ENCODE measurements around the gene KY. TPM values are rescaled to one million over a fixed set of nuclear protein-coding genes. Genes with fewer than 3 reads are reported as not detected.

KY gene
- total and polyA plus RNA-seq, 2 of the 8 experiments (the other 6 are each of a cell fraction or from before 2014, with no cell fraction given) = not detected

DNA sequence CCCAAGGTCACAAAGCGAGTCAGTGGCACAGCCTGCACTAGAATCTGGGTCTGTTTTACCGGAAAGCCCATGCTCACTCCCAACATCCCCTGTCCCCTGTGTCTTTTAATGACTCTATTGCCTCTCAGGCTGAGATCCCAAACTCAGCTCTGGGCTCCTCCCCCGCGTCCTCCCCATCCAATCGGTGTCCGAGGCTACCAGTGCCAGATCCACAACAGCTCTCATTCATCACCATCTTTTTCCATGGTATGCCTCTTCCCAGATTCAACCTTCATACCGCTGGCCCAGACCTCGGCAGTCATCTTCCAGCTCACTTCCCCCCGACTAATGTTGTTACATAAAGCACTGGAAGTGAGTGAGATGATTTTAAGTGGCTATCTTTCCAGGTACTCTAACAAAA, 16.1 kb upstream of the KY start:
- H4K8ac ChIP-seq (ENCODE audit: extremely low read depth, insufficient read depth, low read length) = no peak overlapping the region
- no peak for DNase-seq (ENCODE audit: low read depth in 1 of 2, low spot score in 2 of 2)
- 94% methylated on average over 9 of the region's 9 CpGs; no CpG with 5 or more reads in 1 of the 2 experiments for WGBS, 2 experiments (ENCODE audit: extremely low coverage in 1 of 2, insufficient coverage in 1 of 2, insufficient read length in 1 of 2, insufficient replicate concordance in 2 of 2, low coverage in 1 of 2, low lambda C conversion rate in 2 of 2, missing lambda C conversion rate in 1 of 2)
- no peaks in the 10 kb centered on the region for H3K9me3 ChIP-seq (ENCODE audit: insufficient read depth in 2 of 2, low read depth in 1 of 2, low read length in 1 of 2)
- no peak overlapping the region for H2AFZ ChIP-seq (ENCODE audit: low read length)
- H3K14ac ChIP-seq (ENCODE audit: insufficient read length) = no peak overlapping the region
- no peak overlapping the region for H2AK5ac ChIP-seq (ENCODE audit: low read depth, low read length)
- H3K27me3 ChIP-seq (replicated peaks in 1 of 4; ENCODE audit: control insufficient read depth in 3 of 4, extremely low read depth in 1 of 4, insufficient read depth in 3 of 4, low read length in 3 of 4) = peaks cover 0 to 2% (median 0%) of the 10 kb centered on the region in 4 experiments; a peak in 1 of 7 replicates
- no peak overlapping the region for H3K18ac ChIP-seq (ENCODE audit: extremely low read depth, low read length)
- H3K79me2 ChIP-seq (ENCODE audit: control insufficient read depth in 1 of 2, insufficient read depth in 2 of 2, low read length in 2 of 2) = no peaks in the 10 kb centered on the region
- H2BK15ac ChIP-seq (ENCODE audit: low read length) = no peak overlapping the region
- no peak overlapping the region for H3K4me2 ChIP-seq (ENCODE audit: insufficient read depth in 1 of 2, low read depth in 2 of 2, low read length in 2 of 2)
- no peak overlapping the region for H3K27ac ChIP-seq (ENCODE audit: low read depth, low read length)
- H3K79me1 ChIP-seq (ENCODE audit: low read depth, low read length) = no peaks in the 10 kb centered on the region
- no peak overlapping the region for H2BK5ac ChIP-seq (ENCODE audit: low read depth, low read length)
- no peak overlapping the region for H4K5ac ChIP-seq (ENCODE audit: insufficient read length, low read depth, low read length)
- ChIA-PET CTCF (ENCODE audit: partially characterized antibody) (interaction anchor here (0.8 to 4.5 kb wide), 4 partner anchors 10 to 88 kb away, joined by 3 to 22 read pairs (median 11); no protein-coding TSS in a partner anchor), POLR2A (ENCODE audit: partially characterized antibody) (no interaction called here)
- H2BK120ac ChIP-seq (replicated peaks; ENCODE audit: low read depth, low read length) = no peak overlapping the region
- H2BK12ac ChIP-seq (ENCODE audit: low read depth, low read length) = no peak overlapping the region
- H3K56ac ChIP-seq (replicated peaks; ENCODE audit: insufficient read length, low read depth, low read length) = no peak overlapping the region
- no peak overlapping the region for H2BK20ac ChIP-seq (ENCODE audit: low read length)
- no peak overlapping the region for H3K4me3 ChIP-seq (ENCODE audit: extremely low read depth in 1 of 4, insufficient read depth in 2 of 4, low read depth in 3 of 4, low read length in 4 of 4)
- no peak for FAIRE-seq
- H3K23ac ChIP-seq (ENCODE audit: insufficient read length) = no peak overlapping the region
- no peaks in the 10 kb centered on the region for H4K20me1 ChIP-seq (replicated peaks in 1 of 2; ENCODE audit: control insufficient read depth in 1 of 2, insufficient read depth in 2 of 2, low read length in 2 of 2)
- H3K4me1 ChIP-seq (replicated peaks in 1 of 4; ENCODE audit: control insufficient read depth in 3 of 4, insufficient read depth in 4 of 4, low read length in 3 of 4) = peaks cover 0 to 5% (median 3%) of the 10 kb centered on the region in 4 experiments; a peak in 3 of 7 replicates
- H4K91ac ChIP-seq (replicated peaks; ENCODE audit: insufficient read length, low read length) = no peak overlapping the region
- H3K36me3 ChIP-seq (ENCODE audit: control insufficient read depth in 2 of 4, insufficient read depth in 4 of 4, low read length in 3 of 4) = no peaks in the 10 kb centered on the region
- H3K9ac ChIP-seq (replicated peaks in 1 of 4; ENCODE audit: extremely low read depth in 1 of 4, low read depth in 3 of 4, low read length in 3 of 4) = no peak overlapping the region
- no peaks in the 10 kb centered on the region; the same call in 1 of the 2 replicates for H3K23me2 ChIP-seq (ENCODE audit: low read depth, low read length)
- H3K4ac ChIP-seq (replicated peaks; ENCODE audit: insufficient read length, low read depth, low read length) = no peak overlapping the region
- TF ChIP-seq TAF7 (optimal IDR thresholded peaks at IDR 0.05; ENCODE audit: borderline replicate concordance, low read depth, low read length) = no peak
- TF ChIP-seq KDM5A (IDR thresholded peaks at IDR 0.05; ENCODE audit: low read length) = no peak
- TF ChIP-seq, protein P1, sequence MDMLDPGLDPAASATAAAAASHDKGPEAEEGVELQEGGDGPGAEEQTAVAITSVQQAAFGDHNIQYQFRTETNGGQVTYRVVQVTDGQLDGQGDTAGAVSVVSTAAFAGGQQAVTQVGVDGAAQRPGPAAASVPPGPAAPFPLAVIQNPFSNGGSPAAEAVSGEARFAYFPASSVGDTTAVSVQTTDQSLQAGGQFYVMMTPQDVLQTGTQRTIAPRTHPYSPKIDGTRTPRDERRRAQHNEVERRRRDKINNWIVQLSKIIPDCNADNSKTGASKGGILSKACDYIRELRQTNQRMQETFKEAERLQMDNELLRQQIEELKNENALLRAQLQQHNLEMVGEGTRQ (IDR thresholded peaks at IDR 0.05; ENCODE audit: low read length) = no peak
- TF ChIP-seq JUND (IDR thresholded peaks at IDR 0.05; ENCODE audit: low read length) = no peak
- no peak for TF ChIP-seq RFX5 (IDR thresholded peaks at IDR 0.05; ENCODE audit: borderline replicate concordance, low read depth, low read length)
- no peak for TF ChIP-seq ZNF274 (IDR thresholded peaks at IDR 0.05; ENCODE audit: borderline replicate concordance, extremely low read depth, low read length)
- TF ChIP-seq, protein P2, sequence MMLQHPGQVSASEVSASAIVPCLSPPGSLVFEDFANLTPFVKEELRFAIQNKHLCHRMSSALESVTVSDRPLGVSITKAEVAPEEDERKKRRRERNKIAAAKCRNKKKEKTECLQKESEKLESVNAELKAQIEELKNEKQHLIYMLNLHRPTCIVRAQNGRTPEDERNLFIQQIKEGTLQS (IDR thresholded peaks at IDR 0.05; ENCODE audit: insufficient read depth, low read depth, low read length) = no peak
- TF ChIP-seq POU5F1 (IDR thresholded peaks at IDR 0.05; ENCODE audit: low read depth, low read length) = no peak
- TF ChIP-seq ASH2L (IDR thresholded peaks at IDR 0.05; ENCODE audit: low read length) = no peak
- no peak for TF ChIP-seq GTF2F1 (IDR thresholded peaks at IDR 0.05; ENCODE audit: borderline replicate concordance, low read depth, low read length)
- no peak for TF ChIP-seq KDM1A (IDR thresholded peaks at IDR 0.05; ENCODE audit: borderline replicate concordance, low read length)
- TF ChIP-seq FOSL1 (IDR thresholded peaks at IDR 0.05; ENCODE audit: insufficient read depth, low read depth, low read length) = no peak

All from H1 (cell line).